Activated naive CD4-positive, alpha-beta T cell treated with anti-CD3 and anti-CD28 coated beads, Interleukin-2, amount 50 U/mL, for 16 hours (primary cell): ENCODE data around the gene EPPIN.
"Not testable (repeated sequence)": the region's sequence is repeated elsewhere in the genome, so short reads cannot be mapped to it uniquely, and the experiment has no call there.

Source experiments
- DNase-seq: peaks from one replicate; pipeline ENCODE4 v3.0.0-alpha.2; 2020

EPPIN gene

GRCh38 chr20:45547206-45547770 is at the start of gene EPPIN:
TSS of gene EPPIN (minus strand) at chr20:45547401. CDS start at chr20:45547357, 44 bp downstream.
- DNase-seq, result no peak

- no peak for DNase-seq
Observed at GRCh38 chr20:45595235-45595634, 48.0 kb upstream of the EPPIN start.

DNA sequence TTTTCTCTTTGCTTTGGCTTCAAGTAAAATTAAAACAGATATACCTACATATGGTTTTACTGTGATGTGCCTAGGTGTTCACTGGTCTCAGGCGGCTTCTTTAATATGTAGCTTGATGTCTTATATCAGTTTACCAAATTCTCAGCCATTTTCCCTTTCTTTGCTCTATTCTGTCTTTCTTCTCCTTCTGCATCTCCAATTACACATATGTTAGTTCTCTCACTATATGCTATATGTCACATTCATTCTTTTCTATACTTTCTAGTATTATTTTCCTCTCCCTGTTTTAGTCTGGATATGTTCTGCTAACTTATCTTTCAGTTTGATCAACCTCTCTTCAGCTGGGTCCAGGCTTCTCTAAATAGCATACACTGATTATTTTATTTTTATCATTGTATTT is 46.3 kb upstream of the EPPIN start:
- DNase-seq, result no peak

DNA sequence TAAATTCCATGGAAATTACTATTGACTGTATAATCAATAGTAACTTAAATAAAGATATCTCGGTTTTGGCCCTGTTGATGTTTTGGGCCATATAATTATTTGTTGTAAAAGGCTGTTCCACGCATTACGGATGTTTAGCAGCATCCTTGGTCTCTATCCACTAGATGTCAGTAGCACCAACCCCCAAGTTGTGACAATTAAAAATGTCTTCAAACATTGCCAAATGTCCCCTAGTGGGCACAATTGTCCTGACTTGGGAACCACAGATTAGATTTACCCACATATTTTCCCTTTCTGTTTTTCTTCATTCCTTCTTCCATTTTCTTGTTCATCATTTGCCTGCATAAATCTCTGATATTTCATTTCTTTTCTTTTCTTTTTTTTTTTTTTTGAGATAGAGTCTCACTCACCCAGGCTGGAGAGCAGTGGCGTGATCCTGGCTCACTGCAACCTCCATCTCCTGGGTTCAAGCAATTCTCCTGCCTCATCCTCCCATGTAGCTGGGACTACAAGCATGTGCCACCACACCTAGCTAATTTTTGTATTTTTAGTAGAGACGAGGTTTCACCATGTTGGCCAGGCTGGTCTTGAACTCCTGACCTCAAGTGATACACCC is 45.5 kb upstream of the EPPIN start:
- DNase-seq, result no peak

DNA sequence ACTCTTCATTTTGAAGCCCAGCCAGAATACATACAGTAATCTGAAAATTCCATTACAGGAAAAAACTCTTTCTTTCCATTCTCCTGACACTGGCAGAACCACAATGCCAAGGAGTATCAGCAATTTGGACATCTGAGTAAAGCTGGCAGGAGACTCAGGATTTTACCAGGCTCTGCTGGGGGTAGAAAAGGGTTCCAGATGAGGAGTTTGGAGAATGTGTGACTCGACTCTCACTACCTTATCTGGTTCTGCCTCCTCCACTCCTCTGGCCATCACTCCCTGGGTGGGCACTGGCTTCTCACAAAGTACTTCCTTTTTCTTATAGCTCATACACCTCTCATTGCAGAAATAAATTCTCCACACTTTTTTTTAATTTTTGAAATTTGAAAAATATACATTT is 42.5 kb upstream of the EPPIN start:
- DNase-seq, result no peak

DNA sequence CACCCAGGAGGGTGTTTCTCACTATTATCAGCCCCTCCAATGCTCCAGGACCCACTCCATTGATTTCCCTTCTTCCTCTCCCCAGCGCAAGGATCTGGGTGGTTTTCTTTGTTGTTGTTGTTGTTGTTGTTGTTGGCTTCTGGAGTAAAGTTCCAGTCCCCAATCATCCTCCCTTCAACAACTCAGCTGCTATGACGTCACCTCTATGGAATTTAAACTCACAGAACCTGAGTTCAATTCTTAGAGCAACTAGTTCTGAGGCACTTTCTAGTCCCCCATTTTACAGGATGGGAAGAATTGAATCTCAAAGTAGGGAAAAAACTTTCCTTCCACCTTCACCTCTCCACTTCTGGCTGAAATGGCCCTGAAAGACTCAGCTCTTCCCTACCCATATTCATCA is 41.6 kb upstream of the EPPIN start:
- DNase-seq, result no peak

GRCh38 chr20:45585986-45586385 is 38.8 kb upstream of the EPPIN start:
- not testable (repeated sequence) for DNase-seq

- not testable (repeated sequence) for DNase-seq
Observed at GRCh38 chr20:45584294-45584693, 37.1 kb upstream of the EPPIN start.

DNA sequence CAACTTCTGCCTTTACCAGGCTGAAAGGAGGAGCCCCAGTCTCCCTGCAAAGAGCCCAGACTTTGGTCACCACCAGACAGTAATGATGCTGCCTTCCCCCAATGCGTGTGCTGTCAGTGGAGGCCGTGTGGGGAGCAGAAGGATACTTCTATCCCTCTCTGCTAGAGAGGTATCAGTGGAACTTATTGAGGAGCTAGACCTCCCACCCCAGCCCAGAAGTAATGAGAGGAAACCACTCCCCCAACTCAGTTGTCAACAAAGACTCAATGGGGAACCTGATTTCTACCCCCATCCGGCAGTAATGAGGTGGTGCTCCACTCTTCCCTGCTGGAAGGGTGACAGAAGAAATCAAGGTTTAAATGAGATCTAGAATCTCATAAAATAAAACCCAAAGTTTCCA is 36.3 kb upstream of the EPPIN start:
- DNase-seq, result no peak

DNA sequence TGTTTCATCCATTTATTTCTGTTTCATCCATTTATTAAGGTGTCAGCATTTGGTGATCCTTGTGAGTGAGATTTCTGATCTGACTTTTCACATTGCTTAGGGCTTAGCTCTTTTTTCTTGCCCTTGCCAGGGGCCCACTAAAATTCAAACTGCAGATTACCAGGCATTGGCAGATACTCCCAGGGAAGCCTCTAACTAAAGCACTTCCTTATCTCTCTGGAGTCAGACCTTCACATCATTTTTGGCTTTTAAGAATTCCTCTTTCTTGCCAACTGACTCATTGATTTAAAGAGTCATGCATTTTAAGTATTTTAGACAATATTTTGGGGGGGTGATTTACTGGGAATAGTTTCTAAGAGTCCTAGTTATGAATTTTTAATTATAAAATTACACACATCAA is 34.5 kb upstream of the EPPIN start:
- no peak for DNase-seq

GRCh38 chr20:45579184-45579583 is 32.0 kb upstream of the EPPIN start, which contains the start of gene WFDC8:
TSS of gene WFDC8 (minus strand) at chr20:45579284. CDS start at chr20:45579247, 37 bp downstream.
- DNase-seq, result no peak

GRCh38 chr20:45578231-45578630 is 31.0 kb upstream of the EPPIN start:
- no peak for DNase-seq

DNA sequence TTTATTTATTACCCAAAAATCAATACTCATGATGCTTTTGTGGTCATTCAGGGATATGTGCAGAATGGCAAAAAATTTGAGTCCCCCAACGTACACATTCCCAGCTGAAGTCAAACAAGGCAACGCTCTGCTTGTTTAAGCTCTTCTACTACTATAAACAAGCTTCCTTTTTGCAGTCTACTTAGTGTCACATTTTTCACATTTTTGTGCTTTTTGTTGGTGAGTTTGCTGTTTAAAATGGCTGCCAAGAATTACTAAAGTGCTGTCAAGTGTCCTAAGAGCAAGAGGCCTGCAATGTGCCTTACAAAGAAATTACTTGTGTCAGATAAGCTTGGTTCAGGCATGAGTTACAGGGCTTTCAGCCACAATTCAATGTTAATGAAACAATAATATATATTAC is 29.8 kb upstream of the EPPIN start:
- DNase-seq, result no peak

GRCh38 chr20:45575931-45576330 is 28.7 kb upstream of the EPPIN start:
- no peak for DNase-seq

- not testable (repeated sequence) for DNase-seq
Observed at GRCh38 chr20:45569650-45570049, 22.4 kb upstream of the EPPIN start.

GRCh38 chr20:45564760-45565276 is 17.6 kb upstream of the EPPIN start:
- no peak for DNase-seq

- DNase-seq, result no peak
Observed at GRCh38 chr20:45555198-45555597, 8.0 kb upstream of the EPPIN start.

DNA sequence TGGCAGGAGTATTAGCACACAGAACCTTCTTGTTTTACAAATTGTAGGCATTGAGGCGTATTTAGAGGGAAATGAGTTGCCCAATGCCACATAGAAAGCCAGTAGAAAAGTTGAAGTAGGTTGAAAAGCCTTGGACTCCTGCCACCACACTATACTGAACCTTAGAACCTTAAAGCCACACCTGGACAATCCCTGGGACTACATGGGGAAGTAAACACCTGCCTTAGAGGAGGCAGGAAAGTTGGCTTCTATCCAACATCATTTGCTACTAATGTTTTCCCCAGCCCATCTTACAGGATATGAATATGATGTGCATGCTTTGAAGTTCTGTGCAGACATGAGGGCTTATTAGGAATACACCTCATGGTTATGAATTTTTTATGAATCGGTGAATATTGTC is 5.3 kb upstream of the EPPIN start:
- no peak for DNase-seq

- no peak for DNase-seq
Observed at GRCh38 chr20:45550765-45551164, 3.6 kb upstream of the EPPIN start.

GRCh38 chr20:45548410-45548809 is 1.2 kb upstream of the EPPIN start:
- DNase-seq, result no peak

- DNase-seq, result no peak
Observed at GRCh38 chr20:45545754-45546453, 1.3 kb downstream of the EPPIN start.

- no peak for DNase-seq
Observed at GRCh38 chr20:45545351-45545750, 1.9 kb downstream of the EPPIN start.

DNA sequence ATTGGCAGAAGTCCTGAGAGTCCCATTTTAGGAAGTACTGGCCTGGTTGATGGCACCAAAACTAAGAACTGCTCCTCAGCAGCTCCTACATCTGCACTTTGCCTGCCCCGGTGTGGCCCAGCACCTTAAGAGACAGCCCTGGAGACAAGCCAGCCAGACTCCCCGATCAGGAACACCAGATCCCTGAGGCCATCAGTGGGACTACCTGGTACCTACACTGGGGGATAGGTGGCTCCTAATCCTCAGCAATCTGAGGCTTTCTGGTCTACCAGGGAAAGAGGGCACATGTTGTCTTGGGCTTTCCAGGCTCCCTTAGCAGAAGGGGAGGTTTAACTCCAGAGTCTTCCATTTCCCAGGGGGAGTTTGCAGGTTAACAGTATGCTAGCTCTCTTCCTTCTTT is 7.8 kb downstream of the EPPIN start, which contains the start of gene WFDC6:
WFDC6 (minus strand) TSS at position 101 of the 400 bp plus-strand sequence; CDS start at position 26, 75 bp downstream.
- DNase-seq, result no peak

GRCh38 chr20:45538209-45538799 is 8.9 kb downstream of the EPPIN start:
- no peak for DNase-seq
